Psoas muscle (tissue), 8 donors: ENCODE measurements around the gene UGT1A6. TPM values are rescaled to one million over a fixed set of nuclear protein-coding genes. Genes with fewer than 3 reads are reported as not detected.

Experiments
- ATAC-seq, 4 donors: fragments of 200-7000 bp; cut with Tn5 transposase; one replicate each; pipeline ENCODE4 v1.9.1; 2020; ENCODE audit warnings: moderate library complexity in 3 of 4, mild to moderate bottlenecking in 2 of 4
- DNase-seq, 2 donors: peaks; one replicate each; pipeline ENCODE4 v3.0.0-alpha.2; 2020
- H3K27ac ChIP-seq: fragments of 200-600 bp; one replicate; pipeline ENCODE4 v1.8.0; 2022
- H3K27me3 ChIP-seq, 3 donors: fragments of 200-600 bp in 1 of 3; one replicate each; pipeline versions ENCODE4 v1.6.1 to v1.8.0; 2013 to 2022; ENCODE audit warnings: low read length in 2 of 3, mild to moderate bottlenecking in 2 of 3, moderate library complexity in 1 of 3; ENCODE audit not compliant: insufficient read depth in 3 of 3
- H3K36me3 ChIP-seq, 2 donors: fragments of 200-600 bp in 1 of 2; one replicate each; pipeline versions ENCODE4 v1.6.1 to v1.8.0; 2013 to 2022; ENCODE audit warnings: low read depth in 1 of 2, mild to moderate bottlenecking in 1 of 2, moderate library complexity in 1 of 2; ENCODE audit not compliant: insufficient read depth in 1 of 2
- H3K4me1 ChIP-seq: fragments of 200-600 bp; one replicate; pipeline ENCODE4 v1.8.0; 2022
- H3K4me3 ChIP-seq: fragments of 200-600 bp; one replicate; pipeline ENCODE4 v1.8.0; 2022; ENCODE audit warnings: mild to moderate bottlenecking
- H3K9me3 ChIP-seq: fragments of 200-600 bp; one replicate; pipeline ENCODE4 v1.8.0; 2022
- WGBS, 3 donors: extraction: QIAGEN DNeasy Blood & Tissue Kit; methylation state at CpG; one replicate each; pipeline versions ENCODE4 v1.1.6 to v1.1.7; 2013; 5-methylcytosine and 5-hydroxymethylcytosine counted together
- intact Hi-C, 2 donors: fragments of 100-400 bp; cut with DNase I; formaldehyde crosslinking; loops; one replicate each; pipeline versions ENCODE4 v1.11.0 to v1.14.2; 2022
- polyA plus RNA-seq, 3 donors: library from polyadenylated mRNA; stranded (reverse); fragments of 200-250 nt; gene quantifications; one replicate each; pipeline ENCODE4 v1.2.3, GENCODE V29; 2013
- total RNA-seq, 4 donors: library from RNA; stranded (reverse); fragmentation: NEBNext Ultra II Directional in 2 of 4; extraction: Animal tissue kit (Norgen Biotek cat#: 25700) in 2 of 4; gene quantifications; one replicate each; pipeline versions ENCODE4 v1.2.1 to v1.2.4, GENCODE V29; 2021 to 2023
- TF ChIP-seq, protein P1 (sequence below): fragments of 200-600 bp; IDR thresholded peaks from one replicate; pipeline ENCODE4 v1.8.0; 2022; ENCODE audit warnings: antibody characterized with exemption
- donor health status: healthy with polysubstance abuse.
- donor health status: DM: no; HTN: no; CAD: no; lungs with moderate emphysema.
- donor health status: Bipolar disorder and iron deficiency.
- donor health status: healthy.
- donor health status: DM: yes; HTN: yes; CAD: no.
- donor health status: DM: no; HTN: no; CAD: no.
- donor health status: DM: no; HTN: no; CAD: no.
- donor health status: DM: yes; HTN: yes; CAD: no.

UGT1A6 gene
- total and polyA plus RNA-seq, 7 donors, result not detected

DNA sequence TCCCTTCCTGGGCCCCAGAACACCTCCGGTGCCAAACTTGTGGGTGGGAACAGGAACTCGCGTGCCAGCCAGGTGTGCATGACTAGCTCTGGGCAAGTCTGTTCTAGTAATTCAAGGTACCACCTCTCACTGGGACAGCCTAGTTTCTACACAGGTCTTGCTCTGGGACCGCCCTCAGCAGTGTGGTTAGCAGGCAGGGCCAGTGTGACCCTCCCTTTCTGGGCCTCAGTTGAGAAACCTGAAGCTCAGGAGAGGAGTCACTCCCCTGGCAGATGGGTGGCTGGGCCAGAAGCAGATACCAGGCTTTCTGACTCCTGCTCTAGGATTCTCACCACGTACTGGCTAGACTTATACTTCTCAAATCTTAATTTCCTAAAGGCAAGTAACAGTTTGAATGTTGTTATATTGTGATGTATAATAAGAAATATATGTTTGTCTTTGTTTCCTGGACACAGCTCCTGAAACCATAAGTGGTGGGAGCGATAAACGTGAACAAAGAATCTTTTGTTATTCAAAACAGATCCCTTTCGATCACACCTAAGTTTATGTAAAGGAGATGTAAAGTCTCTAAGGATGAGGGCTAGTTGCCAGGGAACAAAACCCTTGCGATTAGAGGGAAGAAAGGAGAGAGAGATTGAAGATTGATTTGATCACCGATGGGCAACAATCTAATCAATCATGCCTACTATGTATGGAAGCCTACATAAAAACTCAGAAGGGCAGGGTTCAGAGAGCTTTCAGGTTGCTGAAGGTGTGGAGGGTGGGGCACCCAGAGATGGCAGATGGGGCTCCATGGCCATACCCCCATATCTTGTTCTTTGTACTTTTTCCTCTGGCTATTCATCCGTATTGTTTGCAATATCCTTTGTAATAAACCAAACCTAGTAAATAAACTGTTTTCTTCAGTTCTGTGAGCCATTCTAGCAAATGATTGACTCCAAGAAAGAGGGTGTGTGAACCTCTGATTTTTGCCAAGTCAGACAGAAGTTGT, 952 bp upstream of the UGT1A6 start:
- DNase-seq, result no peak
- no peak overlapping the region for H3K4me3 ChIP-seq
- 84 to 87% (median 85%) methylated on average over 11 of the region's 11 CpGs for WGBS, 3 donors
- H3K36me3 ChIP-seq, result no peaks in the 10 kb centered on the region
- H3K27me3 ChIP-seq, result peaks cover 0 to under 1% (median 0%) of the 10 kb centered on the region in 3 donors
- ATAC-seq, result no peak
- TF ChIP-seq, protein P1, sequence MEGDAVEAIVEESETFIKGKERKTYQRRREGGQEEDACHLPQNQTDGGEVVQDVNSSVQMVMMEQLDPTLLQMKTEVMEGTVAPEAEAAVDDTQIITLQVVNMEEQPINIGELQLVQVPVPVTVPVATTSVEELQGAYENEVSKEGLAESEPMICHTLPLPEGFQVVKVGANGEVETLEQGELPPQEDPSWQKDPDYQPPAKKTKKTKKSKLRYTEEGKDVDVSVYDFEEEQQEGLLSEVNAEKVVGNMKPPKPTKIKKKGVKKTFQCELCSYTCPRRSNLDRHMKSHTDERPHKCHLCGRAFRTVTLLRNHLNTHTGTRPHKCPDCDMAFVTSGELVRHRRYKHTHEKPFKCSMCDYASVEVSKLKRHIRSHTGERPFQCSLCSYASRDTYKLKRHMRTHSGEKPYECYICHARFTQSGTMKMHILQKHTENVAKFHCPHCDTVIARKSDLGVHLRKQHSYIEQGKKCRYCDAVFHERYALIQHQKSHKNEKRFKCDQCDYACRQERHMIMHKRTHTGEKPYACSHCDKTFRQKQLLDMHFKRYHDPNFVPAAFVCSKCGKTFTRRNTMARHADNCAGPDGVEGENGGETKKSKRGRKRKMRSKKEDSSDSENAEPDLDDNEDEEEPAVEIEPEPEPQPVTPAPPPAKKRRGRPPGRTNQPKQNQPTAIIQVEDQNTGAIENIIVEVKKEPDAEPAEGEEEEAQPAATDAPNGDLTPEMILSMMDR, result no peak
- H3K4me1 ChIP-seq, result no peaks in the 10 kb centered on the region
- intact Hi-C loops, result no loop called here
- no peak overlapping the region for H3K27ac ChIP-seq
- H3K9me3 ChIP-seq, result no peaks in the 10 kb centered on the region

GRCh38 chr2:233693963-233694362, 1.3 kb downstream of the UGT1A6 start:
- WGBS, 3 donors, result 59 to 72% (median 68%) methylated on average over 6 of the region's 6 CpGs
- DNase-seq, result no peak
- H3K36me3 ChIP-seq, result no peaks in the 10 kb centered on the region
- H3K27me3 ChIP-seq, result no peaks in the 10 kb centered on the region
- H3K9me3 ChIP-seq, result no peaks in the 10 kb centered on the region
- TF ChIP-seq, protein P1, result no peak
- H3K4me1 ChIP-seq, result no peaks in the 10 kb centered on the region
- intact Hi-C loops, result no loop called here
- no peak for ATAC-seq
- no peak overlapping the region for H3K4me3 ChIP-seq
- no peak overlapping the region for H3K27ac ChIP-seq

- Histone ChIP-seq H3K4me1 (no peaks in the 10 kb centered on the region), H3K4me3 (no peak overlapping the region), H3K9me3 (no peaks in the 10 kb centered on the region), H3K27ac (no peak overlapping the region), H3K27me3 (no peaks in the 10 kb centered on the region), H3K36me3 (no peaks in the 10 kb centered on the region)
- WGBS, 3 donors, result 59 to 77% (median 68%) methylated on average over 4 of the region's 4 CpGs
- intact Hi-C loops, result no loop called here
- ATAC-seq (no peak), DNase-seq (no peak)
- TF ChIP-seq, protein P1, result no peak
These were observed 6.0 kb downstream of the UGT1A6 start for GRCh38 chr2:233698740-233699139.

DNA sequence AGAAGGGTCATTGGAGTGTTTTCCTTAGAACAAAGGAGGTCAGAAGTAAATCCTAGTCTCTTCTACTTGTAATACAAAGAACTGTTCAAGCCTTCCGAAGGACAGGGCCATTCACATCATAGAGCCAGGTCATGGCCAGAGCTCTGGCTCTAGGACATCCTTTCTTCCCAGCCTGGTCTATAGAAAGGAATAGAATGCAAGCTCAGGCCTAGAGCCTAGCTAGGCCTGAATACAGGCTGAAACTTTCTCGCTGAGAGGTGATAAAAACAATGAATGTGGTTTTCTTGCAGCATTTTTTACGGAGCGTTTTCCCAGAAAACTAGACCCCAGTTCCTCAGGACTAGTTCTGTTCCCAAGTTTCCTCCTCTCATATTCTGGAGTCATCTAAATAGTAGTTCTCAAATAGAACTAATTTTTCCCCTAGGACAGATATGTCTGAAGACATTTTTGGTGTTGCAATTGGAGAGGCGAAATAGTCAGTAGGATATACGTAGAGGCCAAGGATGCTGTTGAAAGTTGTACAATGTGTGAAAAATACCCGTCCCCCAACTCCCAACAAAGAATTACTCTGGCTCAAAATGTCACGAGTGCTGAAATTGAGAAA, 6.8 kb downstream of the UGT1A6 start:
- peaks cover 2% of the 10 kb centered on the region for H3K9me3 ChIP-seq
- intact Hi-C loops, result no loop called here
- no peak for ATAC-seq
- TF ChIP-seq, protein P1, result no peak
- no peak for DNase-seq
- WGBS, 3 donors, result 80 to 81% (median 81%) methylated on average over 8 of the region's 8 CpGs
- no peaks in the 10 kb centered on the region for H3K36me3 ChIP-seq
- no peak overlapping the region for H3K27ac ChIP-seq
- H3K4me3 ChIP-seq, result no peak overlapping the region
- no peaks in the 10 kb centered on the region for H3K4me1 ChIP-seq
- no peaks in the 10 kb centered on the region for H3K27me3 ChIP-seq
